ENCODE measurements around the gene SEPTIN5. TPM values are rescaled to one million over a fixed set of nuclear protein-coding genes. Genes with fewer than 3 reads are reported as not detected.

Gene SEPTIN5
- total and polyA plus RNA-seq, 9 of the 15 experiments (the other 6 are each of a cell fraction or from before 2014, with no cell fraction given), result 0.03 to 195 (median 119) TPM

DNA sequence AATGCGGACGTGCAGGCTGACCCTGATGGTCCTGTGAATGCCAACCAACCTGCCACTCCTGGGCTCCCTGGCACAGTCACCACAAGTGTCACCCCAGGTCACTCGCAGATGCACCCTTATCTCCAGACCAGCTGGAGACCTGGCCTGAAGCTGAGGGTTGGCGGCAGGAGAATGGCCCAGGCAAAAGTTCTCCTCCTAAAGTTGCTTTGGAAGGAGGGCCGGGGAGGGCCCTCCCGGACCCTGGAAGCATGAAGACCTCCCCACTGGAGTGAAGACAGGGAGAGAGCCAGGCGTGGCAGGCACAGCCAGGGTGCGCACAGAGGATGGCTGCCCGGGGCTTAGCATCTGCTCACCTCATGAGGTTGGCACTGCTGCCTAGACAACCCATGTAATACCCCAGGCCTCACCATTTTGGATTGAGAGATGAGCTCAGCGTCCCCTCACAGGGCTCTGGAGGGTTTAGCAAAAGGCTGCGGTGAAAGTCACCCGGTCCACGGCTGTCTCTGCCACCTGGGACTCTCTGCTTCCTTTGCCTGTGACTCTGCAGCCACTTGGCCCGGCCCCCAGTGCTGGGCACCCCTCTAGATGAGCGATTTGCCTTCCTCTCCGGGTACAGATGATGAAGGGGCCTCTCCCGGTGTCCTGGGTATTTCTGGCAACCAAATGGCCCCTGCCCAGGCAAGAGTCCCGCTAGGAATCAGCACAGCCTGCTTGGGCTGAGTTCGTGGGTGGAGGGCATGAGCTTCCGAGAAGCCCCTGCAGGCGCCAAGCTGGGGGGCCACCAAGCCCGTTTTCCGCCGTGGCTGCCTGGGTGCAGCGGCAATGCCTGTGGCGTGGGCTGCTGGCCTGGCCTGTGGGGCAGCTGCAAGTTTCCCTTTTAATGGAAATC, 48.3 kb upstream of the SEPTIN5 start (continued):
- TF ChIP-seq HMG20B (CRISPR knock-in tag; IDR thresholded peaks at IDR 0.05) (no peak), CREB1 (IDR thresholded peaks at IDR 0.05) (no peak), CREB1 (CRISPR knock-in tag; IDR thresholded peaks at IDR 0.05) (peak; percentile 45; the same call in 1 of the 2 replicates), ZNF175 (CRISPR knock-in tag; IDR thresholded peaks at IDR 0.05; ENCODE audit: low read depth) (no peak), KLF1 (tag; IDR thresholded peaks at IDR 0.05) (peak; percentile 30; the same call in 1 of the 2 replicates), HMGN3 (IDR thresholded peaks at IDR 0.05; ENCODE audit: borderline replicate concordance, extremely low read depth, insufficient read length, low read depth, low read length) (peak; percentile 51), CAMTA2 (CRISPR knock-in tag; conservative IDR thresholded peaks at IDR 0.05) (0 out of 2 replicates have a peak, but pooled peaks have one; percentile 5), MYNN (IDR thresholded peaks at IDR 0.05) (no peak), MYNN (CRISPR knock-in tag; IDR thresholded peaks at IDR 0.05) (no peak)
- TF ChIP-seq, protein P1, sequence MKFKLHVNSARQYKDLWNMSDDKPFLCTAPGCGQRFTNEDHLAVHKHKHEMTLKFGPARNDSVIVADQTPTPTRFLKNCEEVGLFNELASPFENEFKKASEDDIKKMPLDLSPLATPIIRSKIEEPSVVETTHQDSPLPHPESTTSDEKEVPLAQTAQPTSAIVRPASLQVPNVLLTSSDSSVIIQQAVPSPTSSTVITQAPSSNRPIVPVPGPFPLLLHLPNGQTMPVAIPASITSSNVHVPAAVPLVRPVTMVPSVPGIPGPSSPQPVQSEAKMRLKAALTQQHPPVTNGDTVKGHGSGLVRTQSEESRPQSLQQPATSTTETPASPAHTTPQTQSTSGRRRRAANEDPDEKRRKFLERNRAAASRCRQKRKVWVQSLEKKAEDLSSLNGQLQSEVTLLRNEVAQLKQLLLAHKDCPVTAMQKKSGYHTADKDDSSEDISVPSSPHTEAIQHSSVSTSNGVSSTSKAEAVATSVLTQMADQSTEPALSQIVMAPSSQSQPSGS (CRISPR knock-in tag; IDR thresholded peaks at IDR 0.05), result no peak
